SU-DHL-6 (cell line): ENCODE results near the gene BDNF.

Source experiments
- H2AFZ ChIP-seq: fragments of 200-600 bp; sonication (generic); 2 replicates; pipeline ENCODE4 v1.6.1; 2014; ENCODE audit warnings: low read depth, mild to moderate bottlenecking, moderate library complexity, mixed read lengths, antibody characterized with exemption, low read length; ENCODE audit not compliant: severe bottlenecking
- H3F3A ChIP-seq: fragments of 200-600 bp; shearing (Covaris generic); 2 replicates; pipeline ENCODE4 v1.6.0; 2016; ENCODE audit warnings: antibody characterized with exemption, mild to moderate bottlenecking; ENCODE audit not compliant: insufficient read depth
- H3K27ac ChIP-seq: fragments of 200-600 bp; sonication (generic); 2 replicates; pipeline ENCODE4 v1.5.1; 2016; ENCODE audit warnings: low read depth, mild to moderate bottlenecking, low read length, moderate library complexity, mixed read lengths
- H3K27me3 ChIP-seq: fragments of 200-600 bp; sonication (generic), shearing (Covaris generic); 2 replicates; pipeline ENCODE4 v1.6.0; 2014; ENCODE audit warnings: mild to moderate bottlenecking, low read length
- H3K36me3 ChIP-seq: fragments of 200-600 bp; sonication (generic); 2 replicates; pipeline ENCODE4 v1.6.1; 2014; ENCODE audit warnings: mild to moderate bottlenecking, low read length, mixed read lengths
- H3K4me2 ChIP-seq: fragments of 300-600, 200-600 bp; shearing (Covaris generic), sonication (generic); 2 replicates; pipeline ENCODE4 v1.6.0; 2014; ENCODE audit warnings: low read length, low read depth, mild to moderate bottlenecking; ENCODE audit not compliant: poor library complexity, severe bottlenecking
- H3K4me3 ChIP-seq: fragments of 200-600 bp; sonication (generic); 2 replicates; pipeline ENCODE4 v1.5.1; 2014; ENCODE audit warnings: antibody characterized with exemption, low read length, mild to moderate bottlenecking, mixed read lengths; ENCODE audit not compliant: insufficient read depth, poor library complexity, severe bottlenecking
- H3K79me2 ChIP-seq: fragments of 200-600 bp; sonication (generic); 2 replicates; pipeline ENCODE4 v1.6.1; 2014; ENCODE audit warnings: mild to moderate bottlenecking, low read length, moderate library complexity; ENCODE audit not compliant: insufficient read depth
- H3K9ac ChIP-seq: fragments of 200-600 bp; sonication (generic); 2 replicates; pipeline ENCODE4 v1.7.0; 2014; ENCODE audit warnings: mild to moderate bottlenecking, low read length
- H3K9me2 ChIP-seq: fragments of 200-600 bp; sonication (generic); replicated peaks from 2 replicates; pipeline ENCODE4 v1.6.1; 2014; ENCODE audit warnings: low read length; ENCODE audit not compliant: insufficient read depth
- H3K9me3 ChIP-seq: fragments of 200-600 bp; sonication (generic); 2 replicates; pipeline ENCODE4 v1.6.1; 2014; ENCODE audit warnings: low read length, mixed read lengths; ENCODE audit not compliant: insufficient read depth
- H4K20me1 ChIP-seq: fragments of 200-600 bp; sonication (generic); 2 replicates; pipeline ENCODE4 v1.6.1; 2014; ENCODE audit warnings: low read depth, mild to moderate bottlenecking, antibody characterized with exemption, low read length, moderate library complexity, mixed read lengths
- CTCF ChIP-seq: fragments of 200-600 bp; sonication (generic); IDR thresholded peaks from one replicate; pipeline ENCODE4 v1.5.1; 2017; ENCODE audit warnings: antibody characterized with exemption, mild to moderate bottlenecking, low read length, moderate library complexity; ENCODE audit not compliant: insufficient read depth, poor library complexity, severe bottlenecking
- EZH2phosphoT487 ChIP-seq: fragments of 200-600 bp; sonication (generic), shearing (Covaris generic); conservative IDR thresholded peaks from 2 replicates; pipeline ENCODE4 v1.6.1; 2018; ENCODE audit warnings: mild to moderate bottlenecking, antibody characterized with exemption, low read length, moderate library complexity, mixed read lengths

The BDNF gene

GRCh38 chr11:27646051-27646818 is 54.0 kb downstream of the BDNF start:
- Histone ChIP-seq H3K9ac (no peak overlapping the region), H4K20me1 (no peaks in the 10 kb centered on the region), H3K9me3 (no peaks in the 10 kb centered on the region), H3K27me3 (no peaks in the 10 kb centered on the region), H3K36me3 (no peaks in the 10 kb centered on the region), H3K4me3 (no peak overlapping the region), H2AFZ (no peak overlapping the region), H3F3A (no peaks in the 10 kb centered on the region), H3K9me2 (no peaks in the 10 kb centered on the region), H3K79me2 (no peaks in the 10 kb centered on the region), H3K4me2 (no peak overlapping the region), H3K27ac (no peak overlapping the region)
- TF ChIP-seq CTCF, result no peak
- TF ChIP-seq EZH2phosphoT487, result no peak

- H3K9me3 ChIP-seq, result no peaks in the 10 kb centered on the region
- H2AFZ ChIP-seq, result no peak overlapping the region
- no peaks in the 10 kb centered on the region for H4K20me1 ChIP-seq
- no peaks in the 10 kb centered on the region for H3K79me2 ChIP-seq
- no peaks in the 10 kb centered on the region for H3K9me2 ChIP-seq
- no peak overlapping the region for H3K9ac ChIP-seq
- no peak overlapping the region for H3K4me3 ChIP-seq
- no peaks in the 10 kb centered on the region for H3K27me3 ChIP-seq
- TF ChIP-seq EZH2phosphoT487 (no peak), CTCF (no peak)
- H3K4me2 ChIP-seq, result no peak overlapping the region
- H3K36me3 ChIP-seq, result no peaks in the 10 kb centered on the region
- H3K27ac ChIP-seq, result no peak overlapping the region
- H3F3A ChIP-seq, result no peaks in the 10 kb centered on the region
Observed at GRCh38 chr11:27642954-27643353, 57.3 kb downstream of the BDNF start.

GRCh38 chr11:27640954-27641353 is 59.3 kb downstream of the BDNF start:
- Histone ChIP-seq H3K79me2 (no peaks in the 10 kb centered on the region), H3K9me2 (no peaks in the 10 kb centered on the region), H3K9me3 (no peaks in the 10 kb centered on the region), H3F3A (no peaks in the 10 kb centered on the region), H3K4me3 (no peak overlapping the region), H3K4me2 (no peak overlapping the region), H3K9ac (no peak overlapping the region), H3K27me3 (no peaks in the 10 kb centered on the region), H3K36me3 (no peaks in the 10 kb centered on the region), H3K27ac (no peak overlapping the region), H2AFZ (no peak overlapping the region), H4K20me1 (no peaks in the 10 kb centered on the region)
- TF ChIP-seq EZH2phosphoT487 (no peak), CTCF (no peak)
